ENCODE results near the gene NSG1. TPM values are rescaled to one million over a fixed set of nuclear protein-coding genes. Genes with fewer than 3 reads are reported as not detected.
A peak's percentile ranks its signal among the peaks of the same experiment; 100 is the strongest.
"Not testable (repeated sequence)": the region's sequence is repeated elsewhere in the genome, so short reads cannot be mapped to it uniquely, and the experiment has no call there.

NSG1 gene
- total and polyA plus RNA-seq, 2 of the 8 experiments (the other 6 are each of a cell fraction or from before 2014, with no cell fraction given): 35.7 to 61.4 TPM

DNA sequence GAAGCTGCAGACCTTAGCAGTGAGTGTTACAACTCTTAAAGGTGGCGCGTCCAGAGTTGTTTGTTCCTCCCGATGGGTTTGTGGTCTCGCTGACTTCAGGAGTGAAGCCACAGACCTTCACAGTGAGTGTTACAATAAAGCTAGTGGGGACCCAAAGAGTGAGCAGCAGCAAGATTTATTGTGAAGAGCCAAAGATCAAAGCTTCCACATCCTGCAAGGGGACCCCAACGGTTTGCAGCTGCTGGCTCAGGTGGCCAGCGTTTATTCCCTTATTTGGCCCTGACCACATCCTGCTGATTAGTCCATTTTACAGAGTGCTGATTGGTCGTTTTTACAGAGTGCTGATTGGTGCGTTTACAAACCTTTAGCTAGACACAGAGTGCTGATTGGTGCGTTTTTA is 38.3 kb upstream of the NSG1 start:
- H3K4me2 ChIP-seq (ENCODE audit: insufficient read depth in 1 of 2, low read depth in 2 of 2, low read length in 2 of 2); H3K27me3 ChIP-seq (replicated peaks in 1 of 4; ENCODE audit: control insufficient read depth in 3 of 4, extremely low read depth in 1 of 4, insufficient read depth in 3 of 4, low read length in 3 of 4); H4K5ac ChIP-seq (ENCODE audit: insufficient read length, low read depth, low read length); H3K4me3 ChIP-seq (ENCODE audit: extremely low read depth in 1 of 4, insufficient read depth in 2 of 4, low read depth in 3 of 4, low read length in 4 of 4); H3K27ac ChIP-seq (ENCODE audit: low read depth, low read length); H2BK120ac ChIP-seq (replicated peaks; ENCODE audit: low read depth, low read length); H3K79me1 ChIP-seq (ENCODE audit: low read depth, low read length); POLR2A ChIA-PET (ENCODE audit: partially characterized antibody); H2BK20ac ChIP-seq (ENCODE audit: low read length); H3K36me3 ChIP-seq (ENCODE audit: control insufficient read depth in 2 of 4, insufficient read depth in 4 of 4, low read length in 3 of 4); H3K23ac ChIP-seq (ENCODE audit: insufficient read length); H3K9ac ChIP-seq (replicated peaks in 1 of 4; ENCODE audit: extremely low read depth in 1 of 4, low read depth in 3 of 4, low read length in 3 of 4); DNase-seq (ENCODE audit: low read depth in 1 of 2, low spot score in 2 of 2); H2AK5ac ChIP-seq (ENCODE audit: low read depth, low read length); H4K20me1 ChIP-seq (replicated peaks in 1 of 2; ENCODE audit: control insufficient read depth in 1 of 2, insufficient read depth in 2 of 2, low read length in 2 of 2); H4K91ac ChIP-seq (replicated peaks; ENCODE audit: insufficient read length, low read length); H2BK15ac ChIP-seq (ENCODE audit: low read length); H3K23me2 ChIP-seq (ENCODE audit: low read depth, low read length); H3K4me1 ChIP-seq (replicated peaks in 1 of 4; ENCODE audit: control insufficient read depth in 3 of 4, insufficient read depth in 4 of 4, low read length in 3 of 4); H2BK12ac ChIP-seq (ENCODE audit: low read depth, low read length); H4K8ac ChIP-seq (ENCODE audit: extremely low read depth, insufficient read depth, low read length); H2BK5ac ChIP-seq (ENCODE audit: low read depth, low read length); H3K4ac ChIP-seq (replicated peaks; ENCODE audit: insufficient read length, low read depth, low read length); H3K14ac ChIP-seq (ENCODE audit: insufficient read length); H3K18ac ChIP-seq (ENCODE audit: extremely low read depth, low read length); H3K79me2 ChIP-seq (ENCODE audit: control insufficient read depth in 1 of 2, insufficient read depth in 2 of 2, low read length in 2 of 2); H3K9me3 ChIP-seq (ENCODE audit: insufficient read depth in 2 of 2, low read depth in 1 of 2, low read length in 1 of 2); H3K56ac ChIP-seq (replicated peaks; ENCODE audit: insufficient read length, low read depth, low read length); FAIRE-seq; H2AFZ ChIP-seq (ENCODE audit: low read length): not testable (repeated sequence)
- CTCF ChIA-PET (ENCODE audit: partially characterized antibody): interaction anchor here (0.7 to 1.8 kb wide), 5 partner anchors 9 to 81 kb away, joined by 3 to 5 read pairs (median 3); no protein-coding TSS in a partner anchor
- WGBS, 2 experiments (ENCODE audit: extremely low coverage in 1 of 2, insufficient coverage in 1 of 2, insufficient read length in 1 of 2, insufficient replicate concordance in 2 of 2, low coverage in 1 of 2, low lambda C conversion rate in 2 of 2, missing lambda C conversion rate in 1 of 2): 81% methylated on average over 9 of the region's 9 CpGs; no CpG with 5 or more reads in 1 of the 2 experiments
- peak; percentile 72 for TF ChIP-seq SRF (IDR thresholded peaks at IDR 0.05; ENCODE audit: low read depth, low read length)

Data from H1 (cell line).